ENCODE data around the gene ESRRA.

Gene ESRRA

DNA sequence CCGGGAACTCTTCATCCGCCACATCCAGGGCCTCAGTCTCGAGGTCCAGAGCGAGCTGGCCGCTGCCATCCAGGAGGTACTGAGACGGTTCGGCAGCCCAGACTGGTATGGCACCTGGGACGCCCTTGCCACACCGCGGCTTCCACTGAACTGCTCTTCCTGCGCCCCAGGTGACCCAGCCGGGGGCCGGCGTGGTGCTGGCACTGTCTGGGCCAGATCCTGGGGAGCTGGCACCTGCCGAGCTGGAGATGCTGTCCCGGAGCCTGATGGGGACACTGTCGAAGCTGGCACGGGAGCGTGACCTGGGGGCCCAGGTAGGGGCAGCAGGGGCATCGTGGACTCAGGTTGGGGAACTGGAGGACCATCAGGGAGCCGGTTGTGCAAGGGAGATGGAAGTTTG, 36.1 kb downstream of the ESRRA start:
- peak overlapping the region; percentile 94 for H3K27ac ChIP-seq
- TF ChIP-seq, protein P1, sequence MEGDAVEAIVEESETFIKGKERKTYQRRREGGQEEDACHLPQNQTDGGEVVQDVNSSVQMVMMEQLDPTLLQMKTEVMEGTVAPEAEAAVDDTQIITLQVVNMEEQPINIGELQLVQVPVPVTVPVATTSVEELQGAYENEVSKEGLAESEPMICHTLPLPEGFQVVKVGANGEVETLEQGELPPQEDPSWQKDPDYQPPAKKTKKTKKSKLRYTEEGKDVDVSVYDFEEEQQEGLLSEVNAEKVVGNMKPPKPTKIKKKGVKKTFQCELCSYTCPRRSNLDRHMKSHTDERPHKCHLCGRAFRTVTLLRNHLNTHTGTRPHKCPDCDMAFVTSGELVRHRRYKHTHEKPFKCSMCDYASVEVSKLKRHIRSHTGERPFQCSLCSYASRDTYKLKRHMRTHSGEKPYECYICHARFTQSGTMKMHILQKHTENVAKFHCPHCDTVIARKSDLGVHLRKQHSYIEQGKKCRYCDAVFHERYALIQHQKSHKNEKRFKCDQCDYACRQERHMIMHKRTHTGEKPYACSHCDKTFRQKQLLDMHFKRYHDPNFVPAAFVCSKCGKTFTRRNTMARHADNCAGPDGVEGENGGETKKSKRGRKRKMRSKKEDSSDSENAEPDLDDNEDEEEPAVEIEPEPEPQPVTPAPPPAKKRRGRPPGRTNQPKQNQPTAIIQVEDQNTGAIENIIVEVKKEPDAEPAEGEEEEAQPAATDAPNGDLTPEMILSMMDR (conservative IDR thresholded peaks at IDR 0.05), result no peak

DNA sequence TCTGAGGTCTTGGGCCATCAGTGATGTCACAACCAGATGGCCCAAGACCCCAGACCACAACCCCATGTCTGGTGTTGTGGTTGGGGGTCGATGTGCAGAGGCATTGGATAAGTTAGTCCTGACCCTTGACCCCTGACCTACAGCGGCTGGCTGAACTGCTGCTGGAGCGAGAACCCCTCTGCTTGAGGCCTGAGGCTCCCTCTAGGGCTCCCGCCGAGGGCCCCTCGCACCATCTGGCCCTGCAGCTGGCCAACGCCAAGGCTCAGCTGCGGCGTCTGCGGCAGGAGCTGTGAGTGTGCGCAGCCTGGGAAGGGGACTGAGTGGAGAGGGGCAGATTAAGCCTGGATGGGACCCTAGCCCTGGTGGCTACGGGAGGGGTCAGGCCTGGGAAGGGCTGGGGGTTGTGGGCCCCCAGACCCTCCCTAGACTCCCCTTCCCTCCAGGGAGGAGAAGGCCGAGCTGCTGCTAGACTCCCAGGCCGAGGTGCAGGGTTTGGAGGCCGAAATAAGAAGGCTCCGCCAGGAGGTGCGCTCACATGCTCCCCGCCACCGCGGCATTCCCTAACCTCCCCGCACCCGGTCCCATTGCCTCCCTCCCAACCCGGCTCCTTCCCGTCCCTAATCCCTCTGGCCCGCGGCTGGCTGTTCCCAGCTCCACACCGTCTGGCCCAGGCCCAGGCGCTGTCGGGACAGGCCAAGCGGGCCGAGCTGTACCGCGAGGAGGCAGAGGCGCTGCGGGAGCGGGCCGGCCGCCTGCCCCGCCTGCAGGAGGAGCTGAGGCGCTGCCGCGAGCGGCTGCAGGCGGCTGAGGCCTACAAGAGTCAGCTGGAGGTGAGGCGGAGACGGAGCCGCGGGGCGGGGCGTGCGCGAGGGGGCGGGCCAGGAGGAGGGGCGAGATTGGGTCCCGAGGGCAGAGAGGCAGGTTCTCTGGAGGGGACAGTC, 36.8 kb downstream of the ESRRA start:
- peak overlapping the region; percentile 94 for H3K27ac ChIP-seq
- TF ChIP-seq, protein P1 (conservative IDR thresholded peaks at IDR 0.05), result peak; percentile 97

DNA sequence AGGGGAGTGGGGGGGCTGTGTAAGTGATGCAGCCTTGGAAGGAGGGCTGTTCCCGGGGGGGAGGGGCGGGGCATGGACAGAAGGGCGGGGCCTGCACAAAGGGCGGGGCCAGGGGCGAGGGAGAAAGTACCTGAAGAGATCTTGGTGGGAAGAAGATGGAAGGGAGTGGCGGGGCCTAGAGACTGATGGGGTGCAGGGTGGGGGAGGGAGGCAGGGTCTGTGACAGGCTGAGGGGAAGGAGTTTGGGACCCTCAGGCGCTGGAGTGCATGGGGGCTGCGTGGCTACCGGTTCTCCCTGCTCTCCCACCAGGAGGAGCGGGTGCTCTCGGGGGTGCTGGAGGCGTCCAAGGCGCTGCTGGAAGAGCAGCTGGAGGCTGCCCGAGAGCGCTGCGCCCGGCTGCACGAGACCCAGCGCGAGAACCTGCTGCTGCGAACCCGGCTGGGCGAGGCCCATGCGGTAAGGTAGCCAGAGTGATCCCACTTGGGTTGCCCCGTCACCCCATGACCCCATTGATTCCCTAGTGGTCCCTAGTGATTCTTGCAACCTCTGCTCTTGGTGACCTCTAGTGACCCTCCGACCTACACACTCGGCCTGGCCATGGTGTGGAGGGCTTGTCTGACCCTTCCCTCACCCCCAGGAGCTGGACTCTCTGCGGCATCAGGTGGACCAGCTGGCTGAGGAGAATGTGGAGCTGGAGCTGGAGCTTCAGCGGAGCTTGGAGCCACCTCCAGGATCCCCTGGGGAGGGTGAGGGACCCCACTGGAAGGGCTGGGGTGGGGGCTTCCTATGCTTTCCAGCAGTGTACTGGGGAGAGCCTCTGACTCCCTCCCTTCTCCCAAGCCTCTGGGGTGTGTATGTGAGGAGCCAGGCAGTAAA, 37.8 kb downstream of the ESRRA start:
- H3K27ac ChIP-seq, result peak overlapping the region; percentile 94
- TF ChIP-seq, protein P1 (conservative IDR thresholded peaks at IDR 0.05), result no peak

DNA sequence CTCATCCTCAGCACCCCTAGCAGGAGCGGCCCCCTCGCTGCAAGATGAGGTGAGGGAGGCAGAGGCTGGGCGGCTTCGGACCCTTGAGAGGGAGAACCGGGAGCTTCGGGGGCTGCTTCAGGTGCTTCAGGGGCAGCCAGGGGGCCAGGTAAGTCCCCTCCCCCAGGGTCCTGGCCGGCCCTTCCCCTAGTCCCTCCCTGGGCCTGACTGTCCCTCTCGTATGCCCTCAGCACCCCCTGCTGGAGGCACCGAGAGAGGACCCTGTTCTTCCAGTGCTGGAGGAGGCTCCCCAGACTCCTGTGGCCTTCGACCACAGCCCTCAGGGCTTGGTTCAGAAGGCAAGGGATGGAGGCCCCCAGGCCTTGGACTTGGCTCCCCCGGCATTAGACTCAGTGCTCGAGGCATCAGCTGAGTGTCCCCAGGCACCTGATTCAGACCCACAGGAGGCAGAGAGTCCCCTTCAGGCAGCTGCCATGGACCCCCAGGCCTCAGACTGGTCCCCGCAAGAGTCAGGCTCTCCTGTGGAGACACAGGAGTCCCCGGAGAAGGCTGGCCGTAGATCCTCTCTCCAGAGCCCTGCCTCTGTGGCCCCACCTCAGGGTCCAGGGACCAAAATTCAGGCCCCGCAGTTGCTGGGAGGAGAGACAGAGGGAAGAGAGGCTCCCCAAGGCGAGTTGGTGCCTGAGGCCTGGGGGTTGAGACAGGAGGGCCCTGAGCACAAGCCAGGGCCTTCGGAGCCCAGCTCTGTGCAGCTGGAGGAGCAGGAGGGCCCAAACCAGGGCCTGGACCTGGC, 38.6 kb downstream of the ESRRA start:
- TF ChIP-seq, protein P1 (conservative IDR thresholded peaks at IDR 0.05), result peak; percentile 73

DNA sequence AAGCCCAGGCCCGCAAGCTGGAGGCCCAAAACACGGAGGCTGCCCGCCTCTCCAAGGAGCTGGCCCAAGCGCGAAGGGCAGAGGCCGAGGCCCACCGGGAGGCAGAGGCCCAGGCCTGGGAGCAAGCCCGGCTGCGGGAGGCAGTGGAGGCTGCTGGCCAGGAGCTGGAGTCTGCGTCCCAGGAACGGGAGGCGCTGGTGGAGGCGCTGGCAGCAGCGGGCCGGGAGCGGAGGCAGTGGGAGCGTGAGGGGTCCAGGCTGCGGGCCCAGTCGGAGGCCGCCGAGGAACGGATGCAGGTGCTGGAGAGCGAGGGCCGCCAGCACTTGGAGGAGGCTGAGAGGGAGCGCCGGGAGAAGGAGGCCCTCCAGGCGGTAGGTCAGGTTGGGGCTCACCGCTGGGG, 39.5 kb downstream of the ESRRA start:
- TF ChIP-seq, protein P1 (conservative IDR thresholded peaks at IDR 0.05), result 0 out of 2 replicates have a peak, but pooled peaks have one; percentile 7
- H3K27ac ChIP-seq, result peak overlapping the region; percentile 94; the same call in 1 of the 2 replicates

More for the DNA sequence above, 38.6 kb downstream of the ESRRA start:
- H3K27ac ChIP-seq, result peak overlapping the region; percentile 94; the same call in 1 of the 2 replicates

DNA sequence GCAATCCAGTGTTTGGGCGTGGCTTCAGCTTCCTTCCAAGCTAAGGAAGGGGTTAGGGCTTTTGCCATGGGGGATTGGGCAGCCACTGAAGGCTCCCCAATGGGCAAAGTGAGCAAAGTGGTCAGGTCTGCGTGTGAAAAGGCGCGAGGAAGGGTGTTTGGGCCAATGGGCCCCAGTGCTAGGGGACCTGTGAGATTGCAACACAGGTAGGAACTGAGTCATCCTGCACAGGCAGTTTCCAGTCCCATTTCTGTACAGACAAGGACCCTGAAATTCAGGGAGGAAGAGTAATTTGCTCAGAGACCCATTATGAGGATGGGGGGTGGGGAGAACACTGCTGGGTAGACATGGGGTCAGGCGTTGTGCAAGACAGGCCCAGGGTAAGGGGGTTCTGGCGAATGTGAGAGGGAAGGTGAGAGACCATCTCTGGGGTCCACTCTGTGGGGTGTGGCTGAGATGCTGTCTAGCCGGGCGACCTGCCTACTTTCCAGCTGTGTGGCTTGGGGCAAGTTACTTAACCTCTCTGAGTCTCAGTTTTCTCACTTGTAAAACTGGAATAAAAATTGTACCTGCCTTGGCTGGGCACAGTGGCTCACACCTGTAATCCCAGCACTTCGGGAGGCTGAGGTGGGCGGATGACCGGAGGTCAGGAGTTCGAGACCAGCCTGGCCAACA, 42.0 kb downstream of the ESRRA start:
- TF ChIP-seq, protein P1 (conservative IDR thresholded peaks at IDR 0.05), result no peak
- H3K27ac ChIP-seq, result no peak overlapping the region

Data from VCaP (cell line).